Prostate gland (tissue), 2 donors: ENCODE results near the gene RUFY2. TPM values are rescaled to one million over a fixed set of nuclear protein-coding genes. Genes with fewer than 3 reads are reported as not detected.

ENCODE experiments used
- DNase-seq: peaks from one replicate; pipeline ENCODE4 v3.0.0-alpha.2; 2019; ENCODE audit warnings: low spot score
- H3K27ac ChIP-seq, 2 donors: fragments of 200-600 bp; sonication (generic); 2 replicates each; pipeline ENCODE4 v1.5.1; 2017 to 2019
- H3K27me3 ChIP-seq: fragments of 200-600 bp; sonication (generic); replicated peaks from 2 replicates; pipeline ENCODE4 v1.5.1; 2019; ENCODE audit not compliant: insufficient read depth
- H3K36me3 ChIP-seq, 2 donors: fragments of 200-600 bp; sonication (generic); 1 replicate in 1 of 2; 2 replicates in 1 of 2; pipeline versions ENCODE4 v1.5.1 to v1.8.1; 2017 to 2019
- H3K4me1 ChIP-seq: fragments of 200-600 bp; sonication (generic); replicated peaks from 2 replicates; pipeline ENCODE4 v1.5.1; 2019
- H3K4me3 ChIP-seq, 2 donors: fragments of 200-600 bp; sonication (generic); 2 replicates each; pipeline ENCODE4 v1.5.1; 2017 to 2019
- H3K9me3 ChIP-seq: fragments of 200-600 bp; sonication (generic); 2 replicates; pipeline ENCODE4 v1.5.1; 2017
- CTCF ChIP-seq, 4 experiments: fragments of 200-600 bp in 2 of 4; fragments of 450-650 bp in 2 of 4; sonication (generic) in 2 of 4; IDR thresholded peaks; 1 replicate in 3 of 4; 2 replicates in 1 of 4; pipeline ENCODE4 v1.5.1; 2016 to 2019; ENCODE audit warnings: antibody characterized with exemption in 4 of 4, mild to moderate bottlenecking in 2 of 4, moderate library complexity in 2 of 4
- POLR2A ChIP-seq: fragments of 450-650 bp; IDR thresholded peaks from one replicate; pipeline ENCODE4 v1.6.1; 2016; ENCODE audit warnings: antibody characterized with exemption, mild to moderate bottlenecking
- POLR2AphosphoS5 ChIP-seq: sonication (generic); formaldehyde crosslinking; IDR thresholded peaks from one replicate; pipeline ENCODE4 v1.6.1; 2017; ENCODE audit warnings: antibody characterized with exemption
- WGBS: methylation state at CpG from one replicate; pipeline ENCODE4 v1.1.5; 2018; 5-methylcytosine and 5-hydroxymethylcytosine counted together
- intact Hi-C: fragments of 100-400 bp; cut with DNase I; formaldehyde crosslinking; loops from one replicate; pipeline ENCODE4 v1.14.2; 2022
- total RNA-seq, 2 donors: library from RNA; depleted of rRNA; stranded (reverse); fragments of >200 nt; gene quantifications; one replicate each; pipeline ENCODE4 v1.1.0, GENCODE V29; 2016

The RUFY2 gene
- total RNA-seq, 2 donors from 2014 or later = 16.7 to 22.1 TPM

- H3K9me3 ChIP-seq = no peaks in the 10 kb centered on the region
- H3K4me3 ChIP-seq = no peak overlapping the region
- H3K36me3 ChIP-seq = no peaks in the 10 kb centered on the region
- H3K4me1 ChIP-seq = no peaks in the 10 kb centered on the region
- 97% methylated on average over 4 of the region's 4 CpGs for WGBS
- DNase-seq = no peak
- TF ChIP-seq POLR2AphosphoS5 (no peak), CTCF (IDR thresholded peaks at IDR 0.05) (no peak), POLR2A (no peak)
- no peak overlapping the region for H3K27ac ChIP-seq
- no peaks in the 10 kb centered on the region for H3K27me3 ChIP-seq
- intact Hi-C loops = no loop called here
These were observed 27.6 kb upstream of the RUFY2 start for GRCh38 chr10:68434657-68435056.

GRCh38 chr10:68428396-68429104, 21.5 kb upstream of the RUFY2 start:
- Histone ChIP-seq H3K27ac (no peak overlapping the region), H3K4me1 (no peaks in the 10 kb centered on the region), H3K36me3 (no peaks in the 10 kb centered on the region), H3K4me3 (no peak overlapping the region), H3K9me3 (no peaks in the 10 kb centered on the region), H3K27me3 (no peaks in the 10 kb centered on the region)
- no peak for DNase-seq
- 90% methylated on average over 5 of the region's 5 CpGs for WGBS
- TF ChIP-seq CTCF (IDR thresholded peaks at IDR 0.05) = no peak
- TF ChIP-seq POLR2AphosphoS5 = no peak
- intact Hi-C loops = no loop called here

GRCh38 chr10:68424454-68425014, 17.5 kb upstream of the RUFY2 start:
- no peak for TF ChIP-seq POLR2AphosphoS5
- TF ChIP-seq POLR2A = no peak
- no peak for TF ChIP-seq CTCF (IDR thresholded peaks at IDR 0.05)
- 81% methylated on average over 20 of the region's 20 CpGs for WGBS
- DNase-seq = no peak
- Histone ChIP-seq H3K4me3 (no peak overlapping the region), H3K4me1 (no peaks in the 10 kb centered on the region), H3K36me3 (no peaks in the 10 kb centered on the region), H3K27me3 (no peaks in the 10 kb centered on the region), H3K27ac (no peak overlapping the region), H3K9me3 (no peaks in the 10 kb centered on the region)
- intact Hi-C loops = no loop called here

- Histone ChIP-seq H3K27ac (no peak overlapping the region), H3K4me3 (no peak overlapping the region), H3K9me3 (no peaks in the 10 kb centered on the region), H3K36me3 (no peaks in the 10 kb centered on the region), H3K27me3 (no peaks in the 10 kb centered on the region), H3K4me1 (no peaks in the 10 kb centered on the region)
- 86% methylated on average over 5 of the region's 5 CpGs for WGBS
- DNase-seq = no peak
- intact Hi-C loops = no loop called here
- TF ChIP-seq CTCF (IDR thresholded peaks at IDR 0.05) (no peak), POLR2A (no peak), POLR2AphosphoS5 (no peak)
These were observed 16.4 kb upstream of the RUFY2 start for GRCh38 chr10:68423522-68423921.

GRCh38 chr10:68419376-68419775, 12.3 kb upstream of the RUFY2 start:
- no peaks in the 10 kb centered on the region for H3K9me3 ChIP-seq
- H3K4me3 ChIP-seq = no peak overlapping the region
- TF ChIP-seq POLR2AphosphoS5 (no peak), POLR2A (no peak), CTCF (IDR thresholded peaks at IDR 0.05) (no peak)
- no peaks in the 10 kb centered on the region for H3K36me3 ChIP-seq
- no peaks in the 10 kb centered on the region for H3K4me1 ChIP-seq
- intact Hi-C loops = no loop called here
- H3K27ac ChIP-seq = no peak overlapping the region
- WGBS = 94% methylated on average over 3 of the region's 3 CpGs
- no peaks in the 10 kb centered on the region for H3K27me3 ChIP-seq
- DNase-seq = no peak
